Measurements from ENCODE around the gene ABHD8. TPM values are rescaled to one million over a fixed set of nuclear protein-coding genes. Genes with fewer than 3 reads are reported as not detected.

ABHD8 gene
- total and polyA plus RNA-seq, 2 of the 13 experiments (the other 11 are each of a cell fraction or from before 2014, with no cell fraction given), result 6.3 to 7.2 TPM

- no peak for TF ChIP-seq ZHX2 (IDR thresholded peaks at IDR 0.05; ENCODE audit: low read depth)
- no peak for TF ChIP-seq ZHX2 (CRISPR knock-in tag; IDR thresholded peaks at IDR 0.05; ENCODE audit: borderline replicate concordance)
- no peak for TF ChIP-seq MAZ (IDR thresholded peaks at IDR 0.05; ENCODE audit: borderline replicate concordance, low read depth, low read length)
- no peak for TF ChIP-seq MAZ (CRISPR knock-in tag; IDR thresholded peaks at IDR 0.05; ENCODE audit: low read depth)
- TF ChIP-seq CHD4 (IDR thresholded peaks at IDR 0.05; ENCODE audit: borderline replicate concordance, low read length), result no peak
- no peak for TF ChIP-seq NONO (IDR thresholded peaks at IDR 0.05)
- TF ChIP-seq NONO (CRISPR knock-in tag; conservative IDR thresholded peaks at IDR 0.05), result no peak
- 0 out of 2 replicates have a peak, but pooled peaks have one; percentile 9 for TF ChIP-seq HNF1B (CRISPR knock-in tag; IDR thresholded peaks at IDR 0.05)
- no peak for TF ChIP-seq THAP7 (CRISPR knock-in tag; IDR thresholded peaks at IDR 0.05)
- TF ChIP-seq KAT2B (IDR thresholded peaks at IDR 0.05; ENCODE audit: borderline replicate concordance, low read depth, low read length), result no peak
- no peak for TF ChIP-seq YEATS2 (CRISPR knock-in tag; IDR thresholded peaks at IDR 0.05; ENCODE audit: borderline replicate concordance)
- peak; percentile 79 for TF ChIP-seq ZNF629 (CRISPR knock-in tag; conservative IDR thresholded peaks at IDR 0.05)
- no peak for TF ChIP-seq ZNF296 (CRISPR knock-in tag; conservative IDR thresholded peaks at IDR 0.05)
- peak; percentile 84; the same call in 1 of the 2 replicates for TF ChIP-seq KDM1A (CRISPR knock-in tag; IDR thresholded peaks at IDR 0.05)
- TF ChIP-seq HNRNPLL (IDR thresholded peaks at IDR 0.05; ENCODE audit: low read depth, low read length, poor library complexity, severe bottlenecking), result peak; percentile 17
- no peak for TF ChIP-seq MATR3 (CRISPR knock-in tag; IDR thresholded peaks at IDR 0.05)
- TF ChIP-seq ATF4 (CRISPR knock-in tag; IDR thresholded peaks at IDR 0.05), result no peak
- TF ChIP-seq ZMYM3 (CRISPR knock-in tag; IDR thresholded peaks at IDR 0.05), result peak; percentile 83
- no peak for TF ChIP-seq RBFOX2 (IDR thresholded peaks at IDR 0.05; ENCODE audit: low read depth, low read length)
- TF ChIP-seq ZNF282 (IDR thresholded peaks at IDR 0.05; ENCODE audit: partially characterized antibody), result no peak
- no peak for TF ChIP-seq ZNF747 (CRISPR knock-in tag; IDR thresholded peaks at IDR 0.05; ENCODE audit: borderline replicate concordance)
Measured at GRCh38 chr19:17263712-17264640, 39.2 kb downstream of the ABHD8 start (continued).
